Neural cell (in vitro differentiated cells): ENCODE measurements around the gene HIGD2B. TPM values are rescaled to one million over a fixed set of nuclear protein-coding genes. Genes with fewer than 3 reads are reported as not detected.

ENCODE experiments used
- H2AFZ ChIP-seq: fragments of 200-600, 300-800 bp; sonication (generic), shearing (Covaris generic); 2 replicates; pipeline ENCODE4 v1.6.0; 2014; ENCODE audit warnings: low read depth, mild to moderate bottlenecking, antibody characterized with exemption, low read length, moderate library complexity
- H3F3A ChIP-seq: fragments of 200-600 bp; shearing (Covaris generic); 2 replicates; pipeline ENCODE4 v1.6.1; 2016; ENCODE audit warnings: mild to moderate bottlenecking, moderate library complexity, mixed read lengths, antibody characterized with exemption, low read length; ENCODE audit not compliant: insufficient read depth, poor library complexity, severe bottlenecking
- H3K27ac ChIP-seq: fragments of 200-600, 300-800 bp; sonication (generic), shearing (Covaris generic); 2 replicates; pipeline ENCODE4 v1.5.1; 2014; ENCODE audit warnings: mild to moderate bottlenecking, low read length, moderate library complexity
- H3K27me3 ChIP-seq: fragments of 300-800, 200-600 bp; sonication (generic), shearing (Covaris generic); 2 replicates; pipeline ENCODE4 v1.6.0; 2014; ENCODE audit warnings: mild to moderate bottlenecking, low read depth, low read length, moderate library complexity; ENCODE audit not compliant: insufficient read depth
- H3K36me3 ChIP-seq: fragments of 300-800, 200-600 bp; sonication (generic), shearing (Covaris generic); 2 replicates; pipeline ENCODE4 v1.5.1; 2014; ENCODE audit warnings: mild to moderate bottlenecking, antibody characterized with exemption, low read length, moderate library complexity; ENCODE audit not compliant: insufficient read depth
- H3K4me2 ChIP-seq: fragments of 300-800, 200-600 bp; sonication (generic), shearing (Covaris generic); 2 replicates; pipeline ENCODE4 v1.6.0; 2014; ENCODE audit warnings: mild to moderate bottlenecking, low read length
- H3K4me3 ChIP-seq: fragments of 300-800, 200-600 bp; sonication (generic), shearing (Covaris generic); 2 replicates; pipeline ENCODE4 v1.5.1; 2014; ENCODE audit warnings: mild to moderate bottlenecking, low read length, moderate library complexity
- H3K79me2 ChIP-seq: fragments of 200-600 bp; shearing (Covaris generic); replicated peaks from 2 replicates; pipeline ENCODE4 v1.6.0; 2014; ENCODE audit warnings: mild to moderate bottlenecking, low read length, moderate library complexity; ENCODE audit not compliant: insufficient read depth
- H3K9ac ChIP-seq: fragments of 300-800, 200-600 bp; sonication (generic), shearing (Covaris generic); 2 replicates; pipeline ENCODE4 v1.6.1; 2016; ENCODE audit warnings: mild to moderate bottlenecking, low read length, mixed read lengths
- H3K9me2 ChIP-seq: fragments of 200-600 bp; shearing (Covaris generic); 2 replicates; pipeline ENCODE4 v1.6.1; 2016; ENCODE audit warnings: mild to moderate bottlenecking, low read length, mixed read lengths; ENCODE audit not compliant: insufficient read depth
- H3K9me3 ChIP-seq: fragments of 200-600, 300-800 bp; sonication (generic), shearing (Covaris generic); 2 replicates; pipeline ENCODE4 v1.6.1; 2016; ENCODE audit warnings: mild to moderate bottlenecking, mixed run types, low read length, moderate library complexity, mixed read lengths
- H4K20me1 ChIP-seq: fragments of 200-600 bp; shearing (Covaris generic); 2 replicates; pipeline ENCODE4 v1.6.1; 2016; ENCODE audit warnings: mild to moderate bottlenecking, mixed run types; ENCODE audit not compliant: insufficient read depth
- CTCF ChIP-seq: fragments of 450-650 bp; IDR thresholded peaks from 2 replicates; pipeline ENCODE4 v1.5.1; 2014; ENCODE audit warnings: antibody characterized with exemption, mild to moderate bottlenecking, moderate library complexity; ENCODE audit not compliant: poor library complexity, severe bottlenecking
- EP300 ChIP-seq: fragments of 450-650 bp; conservative IDR thresholded peaks from 2 replicates; pipeline ENCODE4 v1.6.1; 2014; ENCODE audit warnings: antibody characterized with exemption, mild to moderate bottlenecking, moderate library complexity; ENCODE audit not compliant: poor library complexity, severe bottlenecking
- EZH2 ChIP-seq: fragments of 200-600, 300-800 bp; shearing (Covaris generic), sonication (generic); IDR thresholded peaks from 2 replicates; pipeline ENCODE4 v1.6.1; 2014; ENCODE audit warnings: antibody characterized with exemption, low read length, borderline replicate concordance, mild to moderate bottlenecking; ENCODE audit not compliant: insufficient read depth, poor library complexity, severe bottlenecking
- MXI1 ChIP-seq: fragments of 450-650 bp; conservative IDR thresholded peaks from 2 replicates; pipeline ENCODE4 v1.6.1; 2014; ENCODE audit warnings: antibody characterized with exemption, mild to moderate bottlenecking; ENCODE audit not compliant: poor library complexity, severe bottlenecking
- POLR2AphosphoS5 ChIP-seq: IDR thresholded peaks from 2 replicates; pipeline ENCODE4 v1.6.1; 2012
- RAD21 ChIP-seq: fragments of 450-650 bp; conservative IDR thresholded peaks from 2 replicates; pipeline ENCODE4 v1.6.1; 2014; ENCODE audit warnings: antibody characterized with exemption, mild to moderate bottlenecking, moderate library complexity
- REST ChIP-seq: IDR thresholded peaks from 2 replicates; pipeline ENCODE4 v1.6.1; 2012; ENCODE audit warnings: borderline replicate concordance
- SMC3 ChIP-seq: fragments of 450-650 bp; conservative IDR thresholded peaks from 2 replicates; pipeline ENCODE4 v1.6.1; 2014; ENCODE audit warnings: antibody characterized with exemption, mild to moderate bottlenecking, moderate library complexity; ENCODE audit not compliant: poor library complexity
- TAF1 ChIP-seq: IDR thresholded peaks from 2 replicates; pipeline ENCODE4 v1.6.1; 2012; ENCODE audit warnings: low read depth
- polyA plus RNA-seq: library from polyadenylated mRNA; depleted of rRNA; stranded (reverse); fragments of >200 nt; gene quantifications from 2 replicates; pipeline ENCODE4 v1.2.3, GENCODE V29; 2014

Gene HIGD2B
- polyA plus RNA-seq, 1 donor from 2014 or later: not detected

GRCh38 chr15:72676838-72677237, 9.1 kb downstream of the HIGD2B start:
- H3K36me3 ChIP-seq: no peaks in the 10 kb centered on the region
- H3K27me3 ChIP-seq: peaks cover 4% of the 10 kb centered on the region
- TF ChIP-seq CTCF (no peak), SMC3 (no peak), REST (no peak), RAD21 (no peak), TAF1 (no peak), POLR2AphosphoS5 (no peak), EP300 (no peak), MXI1 (no peak), EZH2 (no peak)
- H3F3A ChIP-seq: no peaks in the 10 kb centered on the region
- H4K20me1 ChIP-seq: no peaks in the 10 kb centered on the region
- H3K4me3 ChIP-seq: no peak overlapping the region
- no peak overlapping the region for H3K9ac ChIP-seq
- H3K9me3 ChIP-seq: no peaks in the 10 kb centered on the region
- no peaks in the 10 kb centered on the region for H3K79me2 ChIP-seq
- no peaks in the 10 kb centered on the region for H3K9me2 ChIP-seq
- no peak overlapping the region for H3K27ac ChIP-seq
- H2AFZ ChIP-seq: no peak overlapping the region
- no peak overlapping the region for H3K4me2 ChIP-seq

GRCh38 chr15:72671525-72671924, 14.5 kb downstream of the HIGD2B start:
- no peak overlapping the region for H3K27ac ChIP-seq
- H3K79me2 ChIP-seq: no peaks in the 10 kb centered on the region
- no peaks in the 10 kb centered on the region for H3K36me3 ChIP-seq
- H4K20me1 ChIP-seq: no peaks in the 10 kb centered on the region
- H3K9me3 ChIP-seq: no peaks in the 10 kb centered on the region
- no peak overlapping the region for H3K4me3 ChIP-seq
- no peaks in the 10 kb centered on the region for H3K9me2 ChIP-seq
- no peak overlapping the region for H2AFZ ChIP-seq
- H3F3A ChIP-seq: no peaks in the 10 kb centered on the region
- TF ChIP-seq SMC3 (no peak), MXI1 (no peak), RAD21 (no peak), TAF1 (no peak), EP300 (no peak), REST (no peak), EZH2 (no peak), CTCF (no peak), POLR2AphosphoS5 (no peak)
- H3K4me2 ChIP-seq: no peak overlapping the region
- no peak overlapping the region for H3K9ac ChIP-seq
- H3K27me3 ChIP-seq: no peaks in the 10 kb centered on the region
